GM21390 (cell line): Measurements from ENCODE around the gene RBP4.

Source experiments
- ATAC-seq: cut with Tn5 transposase; IDR thresholded peaks from one replicate; pipeline ENCODE4 v1.9.1; 2021; ENCODE audit not compliant: unreplicated experiment

The RBP4 gene

GRCh38 chr10:93601146-93601773 is at the start of gene RBP4:
TSS of gene RBP4 (minus strand) at chr10:93601235. CDS start at chr10:93601028, 207 bp downstream.
- no peak for ATAC-seq

- ATAC-seq: no peak
Measured at GRCh38 chr10:93639791-93640190, 38.8 kb upstream of the RBP4 start.

DNA sequence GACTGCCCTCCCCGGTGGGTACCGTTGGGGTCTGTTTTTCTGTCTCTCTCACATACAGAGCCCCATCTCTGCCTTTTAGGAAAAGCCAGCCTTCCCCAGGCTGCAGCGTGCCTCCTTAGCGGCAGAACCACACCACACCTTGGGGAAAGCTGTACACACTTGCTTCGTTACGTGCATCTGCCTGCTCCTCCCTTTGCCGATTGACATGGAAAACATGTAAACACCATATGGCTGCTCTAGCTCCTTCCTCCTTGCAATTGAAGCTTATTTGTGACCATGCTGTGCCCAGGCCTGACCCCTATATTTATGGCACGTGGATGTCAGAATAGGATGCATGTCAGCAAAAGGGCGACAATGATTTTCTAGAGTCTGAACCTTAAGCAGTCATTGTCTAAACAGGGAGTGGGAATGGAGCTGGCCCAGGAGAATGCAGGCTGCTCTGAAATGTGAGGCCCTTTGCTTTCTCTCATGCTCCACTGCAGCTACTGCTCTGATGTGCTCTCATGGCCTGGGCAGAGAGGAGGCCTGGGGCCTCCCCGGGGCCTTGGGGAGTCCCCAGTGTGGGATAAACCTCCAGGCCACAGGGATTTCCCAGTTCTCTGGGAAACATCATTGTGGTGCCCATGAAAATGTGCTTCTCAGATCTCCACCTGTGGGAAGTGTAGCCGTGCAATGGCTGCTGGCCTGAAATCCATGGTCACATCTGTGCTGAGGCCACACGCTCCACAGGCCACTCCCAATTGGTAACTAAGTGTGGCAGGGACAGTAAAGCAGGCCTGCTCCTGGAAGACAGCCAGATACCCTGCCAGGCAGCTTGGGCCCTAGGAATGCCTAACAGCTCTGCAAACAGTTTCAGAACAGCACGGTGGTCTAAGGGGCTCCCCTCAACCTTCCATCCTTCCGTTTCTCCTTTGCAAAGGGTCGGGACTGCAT is 29.9 kb upstream of the RBP4 start:
- ATAC-seq: no peak

DNA sequence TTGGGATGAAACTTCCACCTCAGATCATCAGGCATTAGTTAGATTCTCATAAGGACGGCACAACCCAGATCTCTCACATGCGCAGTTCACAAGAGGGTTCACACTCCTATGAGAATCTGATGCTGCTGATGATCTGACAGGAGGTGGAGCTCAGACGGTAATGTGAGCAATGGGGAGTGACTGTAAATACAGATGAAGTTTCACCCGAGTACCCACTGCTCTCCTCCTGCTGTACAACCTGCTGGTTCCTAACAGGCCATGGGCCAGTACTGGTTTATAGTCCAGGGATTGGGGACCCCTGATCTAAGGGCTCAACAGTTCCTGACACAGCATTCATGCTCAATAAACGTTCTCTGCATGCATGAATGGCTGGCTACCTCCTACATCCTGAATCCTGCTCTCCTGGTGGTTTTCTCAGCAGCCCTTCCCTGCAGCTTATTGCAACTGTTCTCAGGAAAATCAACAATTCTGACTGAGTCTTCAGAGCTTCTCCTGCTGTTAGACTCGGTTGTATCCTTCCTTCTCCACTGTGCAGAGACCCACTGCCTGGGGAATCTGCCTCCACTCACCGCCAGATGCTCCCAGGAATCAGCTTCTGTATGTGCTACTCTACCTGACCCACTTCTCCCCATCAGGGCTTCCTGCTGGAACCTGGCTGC is 28.7 kb upstream of the RBP4 start:
- ATAC-seq: no peak

DNA sequence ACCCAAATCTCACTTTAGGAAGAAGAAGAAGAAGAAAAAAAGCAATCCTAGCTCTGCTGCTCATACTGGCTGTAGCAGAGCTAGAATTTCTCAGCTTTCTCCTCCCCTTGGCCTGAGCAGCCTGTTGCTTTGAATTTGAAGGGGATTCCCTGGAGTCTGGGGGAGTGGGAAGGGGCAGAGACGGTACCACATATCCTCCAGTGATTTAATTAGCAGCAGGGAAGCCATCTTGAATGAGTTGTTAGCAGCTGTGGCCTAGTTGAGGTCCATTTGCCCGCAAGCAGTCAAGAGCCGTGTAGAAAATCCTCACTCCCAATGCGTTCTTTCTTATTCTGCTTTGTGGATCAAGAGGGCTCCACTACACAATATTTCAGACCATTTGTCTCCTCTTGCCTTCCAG is 27.8 kb upstream of the RBP4 start:
- ATAC-seq: no peak

DNA sequence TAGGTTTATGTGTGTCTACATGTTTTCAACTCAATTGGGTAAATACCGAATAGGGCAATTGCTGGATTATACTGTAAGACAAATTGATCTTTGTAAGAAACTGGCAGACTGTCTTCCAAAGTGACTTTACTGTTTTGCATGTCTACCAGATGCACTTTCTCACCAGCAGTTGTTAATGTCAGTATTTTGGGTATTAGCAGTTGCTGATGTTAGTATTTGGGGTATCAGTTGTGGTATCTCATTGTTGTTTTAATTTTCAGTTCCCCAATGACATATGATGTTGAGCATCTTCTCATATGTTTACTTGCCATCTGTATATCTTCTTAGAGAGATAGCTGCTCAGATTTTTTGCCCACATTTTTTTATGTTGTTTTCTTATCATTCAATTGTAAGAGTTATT is 21.9 kb upstream of the RBP4 start:
- ATAC-seq: peak; percentile 70

GRCh38 chr10:93620925-93621324 is 19.9 kb upstream of the RBP4 start:
- ATAC-seq: no peak

GRCh38 chr10:93615576-93616235 is 14.7 kb upstream of the RBP4 start:
- ATAC-seq: no peak

GRCh38 chr10:93614101-93614825 is 13.2 kb upstream of the RBP4 start:
- ATAC-seq: no peak

- no peak for ATAC-seq
Measured at GRCh38 chr10:93613126-93613525, 12.1 kb upstream of the RBP4 start.

DNA sequence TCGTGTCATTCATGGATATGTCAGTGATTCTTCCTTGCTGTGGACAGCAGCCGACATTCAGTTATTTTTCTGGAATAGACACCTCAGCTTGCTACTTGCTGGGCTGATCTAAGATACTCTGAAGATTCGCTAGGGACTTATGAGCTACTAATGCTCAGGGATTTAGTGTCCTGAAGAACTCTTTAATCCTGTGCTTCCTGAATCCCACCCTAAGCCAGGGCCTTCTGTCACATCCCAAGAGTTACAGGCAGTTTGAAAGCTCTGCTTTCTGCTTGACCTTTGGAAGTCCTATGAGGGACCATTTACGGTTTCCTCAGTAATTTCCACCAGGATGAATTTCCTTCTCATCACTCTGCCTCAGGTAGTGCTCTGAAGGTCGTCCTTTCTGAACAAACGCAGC is 11.3 kb upstream of the RBP4 start, which contains the start of gene PDE6C:
Gene PDE6C (plus strand): TSS at position 227 of the 400 bp plus-strand sequence. CDS start 189 bp downstream, outside the sequence.
- no peak for ATAC-seq

DNA sequence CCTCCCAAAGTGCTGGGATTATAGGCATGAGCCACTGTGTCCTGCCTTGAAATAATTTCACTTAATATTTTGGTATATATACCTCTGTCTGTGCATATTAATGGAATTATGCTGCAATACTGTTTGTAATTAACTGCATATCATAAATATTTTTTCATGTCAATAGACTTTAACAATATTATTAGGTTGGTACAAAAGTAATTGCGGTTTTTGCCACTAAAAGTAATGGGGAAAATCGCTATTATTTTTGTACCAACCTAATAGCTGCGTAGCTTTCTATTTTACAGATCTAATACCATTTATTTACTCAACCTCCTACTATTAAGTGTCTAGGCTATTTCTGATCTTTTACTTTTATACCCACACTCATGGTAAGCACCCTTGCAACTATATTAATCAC is 7.4 kb upstream of the RBP4 start:
- ATAC-seq: no peak

- ATAC-seq: no peak
Measured at GRCh38 chr10:93604146-93604545, 3.1 kb upstream of the RBP4 start.

GRCh38 chr10:93603023-93603422 is 2.0 kb upstream of the RBP4 start:
- no peak for ATAC-seq

DNA sequence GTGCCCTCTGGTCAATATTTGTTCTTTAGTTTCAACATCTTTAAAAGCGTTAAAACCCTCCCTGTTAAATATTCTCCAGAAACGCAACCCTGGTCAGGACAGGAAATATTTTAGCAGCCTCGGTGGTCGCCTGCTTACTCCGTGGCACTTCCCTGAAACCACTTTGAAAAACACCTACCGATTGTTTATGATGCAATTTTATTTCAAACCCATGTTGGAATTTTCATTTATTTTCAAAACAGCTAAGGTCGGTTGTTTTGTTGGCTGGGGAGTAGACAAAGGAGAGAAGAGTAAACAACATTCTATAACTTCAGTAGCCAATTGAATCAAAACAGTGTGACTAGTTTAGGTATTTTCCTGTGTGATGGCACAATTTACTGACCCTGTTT is 733 bp upstream of the RBP4 start:
- no peak for ATAC-seq

- no peak for ATAC-seq
Measured at GRCh38 chr10:93600446-93601145, 439 bp downstream of the RBP4 start.

GRCh38 chr10:93599778-93600177 is 1.3 kb downstream of the RBP4 start:
- ATAC-seq: no peak

DNA sequence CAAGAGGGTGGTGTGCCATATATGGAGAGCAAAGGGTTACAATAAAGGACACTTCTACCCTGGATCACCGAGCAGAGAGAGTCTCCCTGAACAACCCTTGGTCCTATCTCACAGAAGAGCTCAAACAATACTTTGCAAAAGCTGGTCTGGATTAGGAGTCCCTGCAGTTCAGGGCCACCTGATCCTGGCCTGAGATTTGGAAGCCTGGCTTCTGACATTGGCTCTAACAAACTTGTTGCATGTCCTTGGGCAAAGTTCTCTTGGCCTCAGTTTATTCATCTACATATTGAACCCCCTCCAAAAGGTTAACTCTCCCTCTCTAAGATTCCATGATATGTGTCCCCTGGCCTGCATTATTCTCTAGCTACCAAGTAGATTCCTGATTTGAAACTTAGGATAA is 1.7 kb downstream of the RBP4 start:
- no peak for ATAC-seq

GRCh38 chr10:93598157-93598556 is 2.9 kb downstream of the RBP4 start:
- no peak for ATAC-seq

DNA sequence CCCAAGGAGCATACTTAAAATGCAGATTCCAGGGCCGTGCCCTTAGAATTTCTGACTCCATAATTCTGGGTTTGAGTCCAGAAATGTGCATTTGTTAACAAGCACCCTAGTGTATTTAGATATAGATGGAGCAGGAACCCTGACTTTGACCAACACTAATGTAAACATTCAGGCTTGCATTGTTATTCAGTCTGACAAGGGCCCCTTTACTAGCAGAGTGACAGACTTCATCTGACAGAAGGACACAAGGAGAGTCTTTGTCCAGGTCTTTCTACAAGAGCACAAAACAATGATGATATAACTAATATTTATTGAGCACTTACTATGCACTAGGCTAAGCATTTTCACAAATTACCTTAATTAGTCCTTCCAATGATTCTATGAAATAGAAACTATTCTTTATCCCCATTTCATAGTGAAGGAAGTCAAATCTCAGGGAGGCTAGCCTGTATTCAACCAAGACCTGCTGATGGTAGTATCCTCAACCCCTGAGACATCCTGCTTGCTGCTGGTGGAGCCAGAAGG is 3.9 kb downstream of the RBP4 start:
- no peak for ATAC-seq
